T follicular helper cell (primary cell): Measurements from ENCODE around the gene COL11A2.
A peak's percentile ranks its signal among the peaks of the same experiment; 100 is the strongest.
"Not testable (repeated sequence)": the region's sequence is repeated elsewhere in the genome, so short reads cannot be mapped to it uniquely, and the experiment has no call there.

Experiments used
- DNase-seq: peaks from one replicate; pipeline ENCODE4 v3.0.0-alpha.2; 2020; ENCODE audit warnings: low read depth

COL11A2 gene

DNA sequence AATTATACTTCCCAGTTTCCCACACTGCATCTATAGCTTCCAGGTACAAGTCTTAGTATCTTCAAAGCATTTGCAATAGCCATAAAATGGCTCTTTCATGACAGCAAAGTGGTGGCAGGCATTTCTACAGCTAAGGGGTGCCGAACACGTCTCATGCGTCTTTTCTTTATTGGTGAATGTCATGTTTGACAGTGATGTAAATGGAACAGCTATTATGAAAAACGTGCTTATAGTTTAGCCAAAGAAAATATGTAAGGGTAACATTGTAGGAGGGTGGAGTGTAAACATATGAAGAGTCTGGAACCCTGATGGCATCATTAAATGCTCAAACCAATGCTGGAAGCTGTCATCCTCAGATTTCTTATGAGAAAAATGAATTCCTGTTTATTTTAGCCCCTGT lies 37.9 kb downstream of the COL11A2 start:
- DNase-seq: no peak

DNA sequence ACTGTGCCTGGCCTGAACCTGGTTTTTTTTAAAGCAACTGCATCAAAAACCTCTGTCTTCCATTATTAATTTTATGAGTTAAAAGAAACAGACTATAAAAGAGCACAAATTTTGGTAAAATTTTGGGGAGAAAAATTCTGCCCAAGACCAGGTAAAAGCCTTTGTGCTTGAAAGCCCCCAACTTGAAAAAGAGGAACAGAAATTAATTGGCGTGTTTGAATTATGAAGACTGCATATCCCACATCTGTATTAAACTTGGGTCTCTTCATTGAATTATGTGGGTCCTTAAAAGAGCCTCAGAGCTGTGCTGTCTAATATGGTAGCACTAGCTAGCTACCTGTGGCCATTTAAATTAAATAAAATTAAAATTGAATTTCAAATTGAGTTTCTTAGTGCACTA lies 41.2 kb downstream of the COL11A2 start:
- DNase-seq: no peak

DNA sequence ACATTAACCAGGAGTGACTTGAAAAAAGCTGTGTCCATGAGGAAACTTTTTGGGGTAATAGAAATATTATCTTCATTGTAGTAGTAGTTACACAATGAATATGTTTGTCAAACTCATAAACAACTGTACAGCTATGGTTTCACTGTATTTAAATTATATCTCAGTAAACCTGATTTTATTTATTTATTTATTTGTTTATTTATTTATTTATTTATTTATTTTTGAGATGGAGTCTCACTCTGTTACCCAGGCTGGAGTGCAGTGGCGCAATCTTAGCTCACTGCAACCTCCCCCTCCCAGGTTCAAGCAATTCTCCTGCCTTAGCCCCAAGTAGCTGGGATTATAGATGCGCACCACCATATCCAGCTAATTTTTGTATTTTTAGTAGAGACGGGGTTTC lies 41.7 kb downstream of the COL11A2 start:
- DNase-seq: not testable (repeated sequence)

DNA sequence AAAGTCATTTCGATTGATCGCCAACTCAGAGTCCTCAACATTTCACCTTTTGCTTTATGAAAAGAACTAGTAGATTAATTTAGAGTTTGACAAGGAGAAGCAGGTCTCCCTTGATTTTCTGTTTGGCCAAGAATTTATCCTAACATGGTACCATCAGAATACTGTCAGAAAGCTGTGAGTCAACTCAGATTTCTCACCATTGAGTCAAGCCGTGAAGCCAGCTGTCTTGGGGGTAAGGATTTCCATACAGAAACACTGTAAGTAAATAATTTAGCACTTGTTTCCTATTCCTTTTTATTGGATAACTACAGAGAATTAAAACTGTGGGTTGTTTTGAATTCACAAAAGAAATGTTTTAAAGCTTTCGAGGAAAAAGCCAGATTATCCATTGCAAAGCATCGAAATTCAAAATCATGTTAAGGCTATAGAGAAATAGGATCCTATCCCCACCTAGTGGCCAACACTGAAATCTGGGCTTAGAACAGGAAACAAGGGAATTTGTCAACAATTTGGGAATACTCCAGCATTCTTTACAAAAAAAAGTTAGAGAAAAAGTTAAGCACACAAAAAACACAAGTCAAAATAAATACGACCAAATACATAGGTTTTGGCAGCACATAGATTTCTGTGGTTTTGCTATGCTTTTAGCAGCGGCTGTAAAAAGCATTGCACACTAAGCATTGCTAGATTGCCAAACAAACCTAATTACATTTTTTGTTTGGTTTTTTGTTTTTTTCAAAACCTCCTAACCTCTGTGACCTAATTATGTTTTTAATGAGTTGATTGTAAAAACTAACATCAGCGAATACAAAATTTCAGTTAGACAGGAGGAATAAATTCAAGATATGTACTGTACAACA lies 44.2 kb downstream of the COL11A2 start:
- no peak for DNase-seq

DNA sequence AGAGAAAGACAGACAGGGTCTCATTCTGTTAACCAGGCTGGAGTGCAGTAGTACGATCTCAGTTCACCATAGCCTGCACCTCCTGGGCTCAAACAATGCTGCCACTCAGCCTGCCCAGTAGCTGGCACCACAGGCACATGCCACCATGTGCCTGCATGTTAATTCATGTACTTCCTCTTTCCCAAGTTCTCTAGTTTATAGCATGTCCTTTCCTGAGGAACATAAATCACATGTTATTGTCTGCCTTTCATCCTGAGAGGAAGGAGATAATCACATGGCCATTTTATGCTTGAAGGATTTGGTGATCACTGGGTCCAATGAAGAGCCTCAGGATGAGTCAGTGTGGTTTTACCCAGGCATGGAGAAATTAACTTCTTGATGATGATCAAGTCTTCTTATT lies 47.9 kb downstream of the COL11A2 start:
- no peak for DNase-seq

DNA sequence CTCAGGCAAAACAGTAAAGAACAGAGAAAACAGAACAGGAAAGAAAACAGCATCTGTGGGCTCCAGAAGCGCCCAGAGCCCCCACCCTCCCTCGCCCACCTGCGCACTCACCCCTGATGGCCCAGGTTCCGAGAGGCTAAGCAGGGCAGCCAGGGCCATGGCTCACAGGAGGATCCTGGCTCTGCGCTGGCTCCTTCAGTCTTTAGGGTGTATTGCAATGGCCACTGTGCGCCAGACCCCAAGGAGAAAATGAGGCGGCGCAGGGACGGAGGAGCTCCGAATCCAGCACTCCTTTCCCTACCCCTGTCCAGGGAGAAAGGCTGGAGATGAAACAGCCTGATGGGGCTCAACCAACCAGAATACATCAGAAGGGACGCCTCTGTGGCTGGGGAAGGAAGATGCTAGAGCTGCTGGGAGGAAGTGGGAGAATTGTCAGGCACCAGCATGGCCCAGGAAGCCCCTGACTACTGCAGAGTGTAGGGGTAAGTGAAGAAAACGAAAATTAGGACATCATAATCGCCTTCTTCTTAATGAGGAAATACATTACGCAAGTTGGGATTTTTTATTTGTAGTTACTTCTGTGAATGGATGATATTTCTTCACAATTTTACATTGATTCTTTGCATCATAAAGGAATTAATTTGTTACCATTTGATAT lies 49.0 kb downstream of the COL11A2 start:
- DNase-seq: no peak

DNA sequence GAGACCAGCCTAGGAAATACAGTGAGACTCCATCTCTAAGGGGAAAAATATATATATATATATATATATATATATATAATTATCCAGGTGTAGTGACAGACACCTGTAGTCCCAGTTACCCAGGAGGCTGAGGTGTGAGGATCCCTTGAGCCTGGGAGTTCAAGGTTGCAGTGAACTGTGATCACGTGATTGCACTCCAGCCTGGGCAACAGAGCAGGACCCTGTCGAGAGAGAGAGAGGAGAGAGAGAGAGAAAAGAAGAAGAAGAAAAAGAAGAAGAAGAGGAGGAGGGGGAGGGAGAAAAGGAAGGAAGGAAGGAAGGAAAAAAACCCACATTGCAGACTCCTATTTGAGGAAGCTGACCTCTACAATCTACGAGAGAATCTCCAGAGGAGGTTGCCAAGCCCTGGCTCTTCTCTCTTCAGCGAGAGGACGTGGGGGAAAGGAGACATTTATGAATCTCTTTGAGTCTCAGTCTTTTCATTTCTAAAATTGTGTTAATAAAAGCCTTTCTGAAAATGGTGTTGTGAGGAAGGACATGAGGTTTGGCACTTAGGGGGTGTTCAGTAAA lies 49.7 kb downstream of the COL11A2 start:
- no peak for DNase-seq

DNA sequence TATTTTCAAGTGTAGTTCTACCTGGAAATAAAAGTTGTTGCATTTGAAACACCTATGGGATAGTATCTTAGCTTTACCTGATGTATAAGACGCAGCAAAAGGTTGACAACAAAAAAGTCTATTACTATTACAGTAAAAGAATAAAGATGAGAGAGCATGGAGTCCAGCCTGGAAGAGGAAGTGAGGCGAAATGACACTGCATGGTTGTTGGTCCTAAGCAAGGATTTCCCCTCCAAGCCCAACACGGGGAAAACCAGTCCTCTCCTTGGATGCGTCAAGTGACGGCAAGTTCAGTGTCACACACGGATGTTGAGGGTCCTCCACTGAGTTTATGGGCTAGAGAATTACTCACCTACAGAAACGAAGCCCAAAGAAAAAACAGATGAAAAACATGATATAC lies 51.7 kb downstream of the COL11A2 start:
- no peak for DNase-seq

DNA sequence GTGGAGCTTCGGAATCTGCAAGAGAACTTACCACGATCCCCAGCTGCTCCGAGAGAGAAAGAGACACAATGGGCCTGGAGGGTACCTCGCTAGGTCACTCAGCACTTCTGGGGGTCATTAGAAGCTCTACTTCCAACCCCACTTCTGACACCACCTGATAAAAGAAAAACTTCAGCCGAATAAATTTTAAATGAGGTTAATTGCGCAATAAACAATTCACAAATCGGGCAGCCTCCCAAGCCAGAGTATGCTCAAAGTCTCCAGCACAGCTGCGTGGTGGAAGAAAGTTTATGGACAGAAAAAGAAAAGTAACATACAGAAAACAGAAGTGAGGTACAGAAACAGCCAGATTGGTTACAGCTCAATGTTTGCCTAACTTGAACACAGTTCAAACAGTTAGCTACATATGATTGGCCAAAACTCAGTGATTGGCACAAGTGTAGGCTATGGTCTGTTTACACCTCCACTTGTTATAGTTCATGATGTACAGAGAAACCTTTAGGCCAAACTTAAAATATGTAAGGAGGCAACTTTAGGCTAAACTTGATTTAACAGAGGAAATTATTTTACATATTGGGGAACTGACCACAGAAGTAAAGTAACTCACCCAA lies 52.6 kb downstream of the COL11A2 start:
- no peak for DNase-seq

DNA sequence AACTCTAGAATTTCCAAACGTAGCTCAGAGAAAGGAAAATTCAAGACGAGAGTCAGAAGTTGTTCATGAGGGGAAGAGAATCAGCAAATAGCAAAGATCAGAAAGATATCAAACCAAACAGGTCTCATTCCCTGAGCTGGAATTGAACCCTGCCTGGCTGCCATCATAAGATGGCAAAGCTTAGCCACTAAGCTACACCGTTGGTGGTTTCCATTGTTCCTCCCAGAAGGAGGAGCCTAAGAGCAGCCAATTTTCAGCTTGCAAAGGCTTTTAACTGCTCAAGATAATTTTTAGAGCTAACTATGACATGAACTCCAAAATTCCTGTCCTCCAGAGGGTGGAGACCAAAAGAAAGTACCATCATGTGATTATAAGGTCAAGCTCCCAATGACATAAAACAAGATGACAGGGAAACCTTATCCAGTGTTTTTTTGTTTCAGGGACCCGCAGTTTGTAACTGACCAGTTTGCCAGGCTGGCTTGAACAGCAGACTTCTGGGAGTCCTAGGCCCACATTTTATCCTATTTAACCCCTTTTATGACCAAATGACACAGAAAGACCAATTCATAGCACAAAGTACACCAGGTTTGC lies 55.9 kb downstream of the COL11A2 start:
- DNase-seq: no peak

DNA sequence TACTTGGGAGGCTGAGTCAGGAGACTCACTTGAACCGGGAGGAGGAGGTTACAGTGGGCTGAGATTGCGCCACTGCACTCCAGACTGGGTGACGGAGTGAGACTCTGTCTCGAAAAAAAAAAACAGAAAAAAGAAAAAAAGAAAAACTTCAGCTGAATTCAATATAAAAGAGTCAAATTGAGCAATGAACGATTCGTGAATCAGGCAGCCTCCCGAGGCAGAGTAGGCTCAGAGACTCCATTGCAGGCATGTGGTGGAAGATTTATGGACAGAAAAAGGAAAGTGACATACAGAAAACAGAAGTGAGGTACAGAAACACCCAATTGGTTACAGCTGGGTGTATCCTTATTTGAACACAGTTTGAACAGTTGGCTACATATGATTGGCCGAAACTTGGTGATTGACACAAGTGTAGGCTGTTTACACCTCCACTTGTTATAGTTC lies 60.2 kb downstream of the COL11A2 start:
- no peak for DNase-seq

DNA sequence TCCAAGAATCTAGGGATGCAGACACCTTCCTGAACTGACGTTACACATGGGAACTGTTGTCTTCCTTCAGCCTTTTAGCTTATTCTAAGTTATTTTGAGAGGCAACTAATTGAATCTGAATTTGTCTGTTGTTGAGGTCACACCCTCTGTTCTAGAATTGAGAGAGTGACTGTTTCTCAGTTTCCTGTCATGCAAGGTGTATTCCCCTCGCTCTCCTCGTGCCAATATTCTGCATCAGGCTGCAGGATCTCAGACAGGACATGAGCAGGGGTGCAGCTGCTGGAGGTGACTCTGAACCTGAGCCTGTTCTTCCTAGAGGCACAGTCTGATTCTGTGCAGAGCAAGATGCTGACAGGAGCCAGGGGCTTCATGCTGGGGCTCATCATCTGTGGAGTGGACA lies 63.9 kb downstream of the COL11A2 start:
- no peak for DNase-seq

DNA sequence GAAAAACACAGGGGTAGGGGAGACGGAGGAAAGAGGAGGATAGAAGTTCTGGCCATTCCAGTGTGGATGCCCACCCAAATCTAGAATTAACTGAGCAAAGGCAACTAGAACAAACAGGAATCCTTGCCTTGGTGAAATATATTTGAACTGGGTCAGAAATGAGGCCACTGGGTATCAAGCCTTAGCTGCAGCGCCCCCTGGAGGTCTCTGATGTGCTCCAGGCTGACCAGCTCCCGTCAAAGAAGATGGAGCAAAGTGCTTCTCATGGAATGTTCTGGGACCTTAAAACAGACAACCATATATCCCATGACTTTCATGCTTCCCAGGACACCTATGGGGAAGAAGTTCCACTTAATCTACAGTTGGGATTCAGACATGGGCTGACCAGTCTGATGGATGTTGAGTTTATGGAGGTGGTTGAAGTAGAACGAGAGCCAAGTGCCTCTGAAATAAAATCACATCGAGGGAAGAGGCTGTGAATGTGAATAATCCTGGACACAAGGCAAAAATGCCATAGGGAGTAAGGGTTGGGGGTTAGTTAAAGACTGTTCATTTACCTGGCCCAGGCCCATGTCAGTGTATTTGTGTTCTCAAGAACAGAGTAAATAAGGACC lies 66.1 kb downstream of the COL11A2 start:
- DNase-seq: peak; percentile 43

DNA sequence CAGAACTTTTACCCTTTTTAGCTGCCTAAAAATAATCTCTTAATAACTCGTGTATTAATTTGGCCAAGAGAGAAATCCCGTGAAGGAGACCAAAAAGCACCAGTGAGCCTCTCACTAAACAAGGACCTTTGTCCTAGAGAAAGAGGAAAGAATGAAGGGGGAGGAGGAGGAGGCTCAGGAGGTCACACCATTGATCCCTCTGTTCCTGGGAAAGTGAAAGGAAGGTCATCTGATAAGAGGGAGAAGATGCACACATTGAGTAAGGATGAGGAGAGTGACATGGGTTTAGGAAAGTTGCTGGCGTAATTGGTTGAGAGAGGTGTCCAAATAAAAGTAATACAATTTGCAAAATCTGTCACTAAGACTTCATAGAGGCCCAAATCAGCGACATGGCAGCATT lies 67.3 kb downstream of the COL11A2 start:
- DNase-seq: no peak

DNA sequence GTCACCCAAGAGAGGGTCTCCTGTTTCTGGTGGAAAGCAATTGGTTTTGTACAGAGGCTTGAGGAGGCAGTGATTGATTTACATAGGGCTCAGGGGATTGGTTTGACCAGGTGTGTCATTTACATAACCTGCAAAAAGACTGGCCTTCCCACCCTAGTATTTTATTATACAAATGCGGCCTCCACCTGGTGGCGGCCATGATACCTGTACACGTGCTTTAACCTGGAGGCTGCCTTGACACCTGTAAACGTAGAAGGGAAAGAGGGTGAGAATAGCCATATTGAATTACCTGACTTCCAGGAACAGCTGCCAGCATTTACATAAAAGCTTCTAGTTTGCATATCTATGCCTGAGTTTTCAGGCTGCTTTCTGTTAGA lies 67.8 kb downstream of the COL11A2 start:
- DNase-seq: no peak

DNA sequence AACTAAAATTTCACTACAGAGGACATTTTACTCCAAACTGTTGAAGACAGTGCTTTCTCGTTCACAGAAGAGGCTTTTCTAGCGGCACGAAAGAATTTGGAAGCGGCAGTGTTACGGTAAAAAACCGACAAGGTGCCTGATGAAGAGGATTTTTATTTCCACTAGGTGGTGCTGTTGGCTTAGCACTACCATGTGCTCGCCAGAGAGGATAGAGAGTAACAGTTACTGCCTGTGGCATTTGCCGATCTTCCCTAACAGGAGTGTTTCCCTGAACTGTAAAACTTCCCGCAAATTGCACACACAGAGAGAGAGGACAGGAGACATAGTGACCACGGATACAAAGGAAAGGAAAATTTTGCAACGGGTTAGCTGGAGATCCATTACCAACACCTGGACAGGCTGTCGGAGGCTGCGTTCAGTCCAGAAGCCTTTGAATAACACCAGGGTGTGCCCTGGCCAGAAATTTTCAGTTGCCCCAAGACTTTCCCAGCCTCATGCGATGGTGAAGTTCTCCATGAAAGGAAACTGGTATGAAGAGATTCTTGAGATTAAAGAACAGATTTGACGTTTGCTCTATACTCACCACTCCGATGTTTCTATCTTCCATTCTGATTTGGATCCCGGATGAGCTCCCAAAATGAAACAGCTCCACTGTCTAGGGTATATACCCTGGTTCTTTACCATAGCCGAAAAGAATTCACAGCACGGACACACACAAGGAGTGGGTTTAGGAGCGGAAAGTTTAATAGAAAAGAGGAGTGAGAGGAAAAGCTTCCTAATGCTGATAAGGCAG lies 68.3 kb downstream of the COL11A2 start:
- no peak for DNase-seq

DNA sequence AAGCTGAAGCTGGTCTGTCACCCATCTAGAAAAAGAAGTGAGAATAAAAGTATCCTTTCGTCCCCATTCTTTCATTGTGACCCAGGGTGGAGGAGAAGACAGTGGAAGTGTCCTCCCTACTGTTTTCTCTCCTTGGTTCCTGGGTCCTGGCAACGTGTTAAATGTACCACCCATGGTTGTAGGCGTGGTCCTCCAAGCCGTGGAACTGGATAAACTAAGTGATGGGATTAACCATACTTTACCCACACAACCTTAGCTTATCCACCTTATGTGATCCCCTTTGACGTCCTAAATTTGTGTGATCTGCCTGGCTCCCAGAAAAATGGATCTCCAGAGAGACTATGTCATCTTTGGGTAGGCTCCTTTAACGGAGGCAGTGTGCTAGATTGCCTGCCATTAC lies 69.1 kb downstream of the COL11A2 start:
- DNase-seq: no peak

DNA sequence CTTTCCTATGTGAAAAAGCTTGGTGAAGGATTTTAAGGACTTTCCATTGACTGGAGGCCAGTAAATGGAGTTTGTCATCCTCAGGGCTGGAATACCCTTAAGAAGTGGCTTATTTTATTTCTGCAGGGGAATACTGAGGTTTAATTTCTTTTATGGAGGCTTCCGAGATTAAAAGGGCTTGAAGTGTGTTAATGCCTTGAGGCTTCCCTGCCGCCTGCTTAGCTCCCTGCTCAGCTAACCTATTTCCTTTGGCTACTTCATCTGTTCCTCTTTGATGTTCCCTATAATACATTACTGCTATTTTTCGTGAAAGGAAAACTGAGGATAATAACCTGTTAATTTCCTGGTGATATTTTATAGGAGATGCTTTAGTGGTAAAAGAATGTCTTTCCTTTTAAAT lies 72.3 kb downstream of the COL11A2 start:
- DNase-seq: no peak

DNA sequence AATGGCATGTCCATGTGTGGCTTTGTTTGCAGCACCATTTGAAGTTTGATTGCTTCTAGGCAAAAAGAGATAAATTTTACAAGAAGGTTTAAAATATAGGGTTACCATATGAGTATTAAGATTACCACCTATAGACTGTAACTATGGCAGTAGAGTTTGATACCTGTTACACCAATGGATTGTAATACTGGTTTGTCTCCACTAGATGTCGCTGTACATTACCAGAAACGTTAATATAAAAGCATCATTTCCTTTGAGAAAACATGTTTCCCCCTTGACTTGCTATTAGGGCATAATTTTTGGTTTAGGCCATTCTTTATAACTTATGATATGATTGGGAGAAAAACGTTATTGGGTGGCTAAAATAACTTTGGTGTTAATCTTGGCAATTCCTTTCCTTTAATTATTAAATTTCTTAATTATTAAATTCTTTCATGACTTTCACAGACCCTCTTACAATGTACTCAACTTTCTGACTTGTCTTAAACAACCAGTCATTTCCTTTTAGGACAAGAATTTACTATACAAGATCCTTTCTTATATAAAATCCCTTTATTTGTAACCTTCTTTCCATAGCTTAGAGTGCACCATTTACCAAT lies 73.6 kb downstream of the COL11A2 start:
- DNase-seq: no peak

DNA sequence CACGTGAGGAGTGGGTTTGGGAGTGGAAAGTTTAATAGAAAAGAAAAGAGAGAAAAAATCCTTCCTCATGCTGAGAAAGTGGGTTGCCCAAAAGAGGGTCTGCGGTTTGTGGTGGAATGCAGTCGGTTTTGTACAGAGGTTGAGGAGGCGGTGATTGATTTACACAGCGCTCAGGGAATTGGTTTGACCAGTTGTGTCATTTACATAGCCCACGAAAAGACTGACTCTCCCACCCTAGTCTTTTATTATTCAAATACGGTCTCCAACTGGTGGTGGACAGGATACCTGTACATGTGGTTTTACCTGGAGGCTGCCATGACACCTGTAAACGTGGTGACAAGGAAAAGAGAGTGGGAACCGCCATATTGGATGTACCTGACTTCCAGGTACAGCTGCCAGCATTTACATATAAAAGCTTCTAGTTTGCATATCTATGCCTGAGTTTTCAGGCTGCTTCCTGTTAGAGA lies 74.4 kb downstream of the COL11A2 start:
- DNase-seq: no peak
